Chondrocyte (in vitro differentiated cells): ENCODE data around the gene ATP2B2. TPM values are rescaled to one million over a fixed set of nuclear protein-coding genes. Genes with fewer than 3 reads are reported as not detected.

Experiments
- DNase-seq: peaks from one replicate; pipeline ENCODE4 v3.0.0; 2021; ENCODE audit warnings: mixed read lengths, low spot score
- H3K27ac Mint-ChIP-seq: one replicate; pipeline ENCODE4 v1.8.0; 2021; ENCODE audit warnings: mild to moderate bottlenecking, moderate library complexity, mixed read lengths; ENCODE audit not compliant: unreplicated experiment
- H3K27me3 Mint-ChIP-seq: 2 replicates; pipeline ENCODE4 v1.8.0; 2021; ENCODE audit warnings: low read depth, mixed read lengths
- H3K36me3 Mint-ChIP-seq: 2 replicates; pipeline ENCODE4 v1.8.0; 2021; ENCODE audit warnings: low read depth, mixed read lengths
- H3K4me1 Mint-ChIP-seq: 2 replicates; pipeline ENCODE4 v1.8.0; 2021; ENCODE audit warnings: low read depth, mild to moderate bottlenecking, mixed read lengths
- H3K4me3 Mint-ChIP-seq: one replicate; pipeline ENCODE4 v1.8.0; 2021; ENCODE audit warnings: mild to moderate bottlenecking, moderate library complexity, mixed read lengths; ENCODE audit not compliant: unreplicated experiment
- H3K9me3 Mint-ChIP-seq: 2 replicates; pipeline ENCODE4 v1.8.0; 2021; ENCODE audit warnings: low read depth, mixed read lengths
- CTCF ChIP-seq: fragments of 200-600 bp; sonication (generic); IDR thresholded peaks from 2 replicates; pipeline ENCODE4 v1.5.0; 2021; ENCODE audit warnings: antibody characterized with exemption, mild to moderate bottlenecking, moderate library complexity
- total RNA-seq: library from RNA; stranded (reverse); gene quantifications from 3 replicates; pipeline ENCODE4 v1.2.1, GENCODE V29; 2021

ATP2B2 gene
- total RNA-seq, 1 donor from 2014 or later: 0.25 TPM

DNA sequence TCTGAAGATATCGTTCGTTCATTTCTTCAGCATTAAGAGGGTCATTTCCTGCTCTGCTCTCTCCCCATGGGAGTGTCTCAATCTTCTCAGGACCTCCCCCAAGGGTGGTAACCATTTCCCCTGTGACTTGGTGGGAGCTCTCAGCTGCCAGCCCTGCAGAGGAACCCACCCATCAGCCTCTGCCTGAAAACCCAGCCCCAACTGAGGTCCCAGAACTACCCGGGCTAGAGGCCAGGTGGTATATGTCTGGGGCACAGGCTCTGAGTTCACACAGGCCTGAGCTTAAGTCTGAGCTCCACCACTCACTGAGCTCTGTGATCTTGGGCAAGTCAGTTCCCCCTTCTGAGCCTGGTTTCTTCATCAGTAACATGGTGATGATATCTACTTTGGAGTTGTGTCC is 10.0 kb upstream of the ATP2B2 start:
- no peaks in the 10 kb centered on the region for H3K9me3 Mint-ChIP-seq
- H3K4me3 Mint-ChIP-seq: no peak overlapping the region
- H3K4me1 Mint-ChIP-seq: peaks cover 24% of the 10 kb centered on the region
- TF ChIP-seq CTCF: no peak
- no peak overlapping the region for H3K27ac Mint-ChIP-seq
- H3K36me3 Mint-ChIP-seq: no peaks in the 10 kb centered on the region
- peak; percentile 26 for DNase-seq
- H3K27me3 Mint-ChIP-seq: peaks cover 9% of the 10 kb centered on the region

DNA sequence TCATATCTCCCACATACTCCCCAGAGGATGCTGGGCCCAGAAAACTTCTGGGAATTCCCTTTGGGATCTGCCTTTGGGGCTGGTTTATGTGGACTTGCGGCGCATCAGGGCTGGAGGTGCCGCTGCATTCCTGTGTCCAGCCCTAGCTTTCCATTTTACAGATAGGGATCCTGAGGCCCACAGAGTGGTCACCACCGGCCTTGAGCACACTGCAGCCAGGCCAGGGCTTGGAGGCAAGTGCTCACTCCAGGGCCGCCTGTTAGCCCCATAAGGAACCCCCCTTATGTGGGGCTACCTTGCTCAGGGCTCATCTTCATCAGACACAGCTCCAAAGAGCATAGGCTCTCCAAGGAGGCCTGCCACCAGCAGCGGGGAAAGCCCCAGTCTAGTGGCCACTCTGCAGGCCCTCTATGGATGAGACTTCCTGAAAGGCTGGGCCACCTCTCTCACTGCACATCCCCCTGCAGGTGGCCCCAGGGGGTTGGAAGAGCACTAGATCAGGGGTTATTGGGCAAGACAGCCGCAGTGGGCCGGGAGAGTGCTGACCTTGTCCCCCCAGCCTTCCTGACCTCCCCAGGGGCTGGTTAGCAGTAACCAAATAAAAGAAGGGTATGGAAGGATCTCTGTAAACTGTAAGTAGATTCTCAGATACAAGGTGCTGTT is 9.2 kb upstream of the ATP2B2 start:
- peak; percentile 68 for DNase-seq
- Mint-ChIP-seq H3K4me1 (peaks cover 24% of the 10 kb centered on the region), H3K4me3 (no peak overlapping the region), H3K36me3 (no peaks in the 10 kb centered on the region), H3K27me3 (peaks cover 8% of the 10 kb centered on the region), H3K27ac (no peak overlapping the region), H3K9me3 (no peaks in the 10 kb centered on the region)
- TF ChIP-seq CTCF: no peak

DNA sequence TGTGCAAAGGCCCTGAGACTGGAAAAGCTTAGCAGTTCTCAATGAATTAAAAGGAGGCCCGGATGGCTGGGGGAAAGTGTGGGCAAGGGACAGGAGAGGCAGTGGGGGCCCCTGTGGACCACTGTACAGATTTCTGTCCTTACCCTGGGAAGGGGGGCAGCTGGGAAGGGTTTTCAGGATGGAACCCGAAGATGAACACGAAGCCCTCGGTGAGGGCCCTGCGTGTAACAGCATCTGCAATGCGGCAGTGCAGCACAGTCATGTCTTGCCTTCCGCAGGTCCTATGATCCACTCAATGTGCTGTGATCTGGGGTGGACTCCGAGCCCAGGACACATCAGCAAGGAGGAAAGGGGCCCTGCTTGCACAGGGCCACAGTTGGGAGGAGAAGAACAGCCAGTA is 7.9 kb upstream of the ATP2B2 start:
- DNase-seq: peak; percentile 47
- peaks cover 13% of the 10 kb centered on the region for H3K27me3 Mint-ChIP-seq
- no peak overlapping the region for H3K27ac Mint-ChIP-seq
- H3K9me3 Mint-ChIP-seq: no peaks in the 10 kb centered on the region
- peaks cover 13% of the 10 kb centered on the region for H3K4me1 Mint-ChIP-seq
- no peak overlapping the region for H3K4me3 Mint-ChIP-seq
- no peak for TF ChIP-seq CTCF
- no peaks in the 10 kb centered on the region for H3K36me3 Mint-ChIP-seq

- H3K27ac Mint-ChIP-seq: no peak overlapping the region
- no peak for TF ChIP-seq CTCF
These were observed 7.3 kb upstream of the ATP2B2 start for GRCh38 chr3:10512687-10513086.

GRCh38 chr3:10511809-10512494 is 6.6 kb upstream of the ATP2B2 start:
- TF ChIP-seq CTCF: no peak
- Mint-ChIP-seq H3K4me3 (no peak overlapping the region), H3K9me3 (no peaks in the 10 kb centered on the region), H3K27me3 (peaks cover 12% of the 10 kb centered on the region), H3K36me3 (no peaks in the 10 kb centered on the region), H3K4me1 (peaks cover 5% of the 10 kb centered on the region), H3K27ac (no peak overlapping the region)
- DNase-seq: peak; percentile 42

More at GRCh38 chr3:10512687-10513086, 7.3 kb upstream of the ATP2B2 start:
- H3K9me3 Mint-ChIP-seq: no peaks in the 10 kb centered on the region
- H3K36me3 Mint-ChIP-seq: no peaks in the 10 kb centered on the region
- H3K4me3 Mint-ChIP-seq: no peak overlapping the region
- peak; percentile 37 for DNase-seq
- H3K4me1 Mint-ChIP-seq: peaks cover 9% of the 10 kb centered on the region
- peaks cover 13% of the 10 kb centered on the region for H3K27me3 Mint-ChIP-seq
